HCT116 (cell line): Measurements from ENCODE around the gene TTC16.

Experiments
- ATF3 ChIP-seq: IDR thresholded peaks from 2 replicates; pipeline ENCODE4 v1.6.1; 2012
- CTCF ChIP-seq, 3 experiments: fragments of 200-600 bp in 1 of 3; sonication (generic) in 1 of 3; IDR thresholded peaks in 2 of 3; conservative IDR thresholded peaks in 1 of 3; 2 replicates each; pipeline ENCODE4 v1.5.1; 2012 to 2017; ENCODE audit warnings: low read depth in 2 of 3, low read length in 2 of 3, antibody characterized with exemption in 1 of 3, borderline replicate concordance in 1 of 3, control low read depth in 1 of 3, mild to moderate bottlenecking in 1 of 3, mixed read lengths in 1 of 3, mixed run types in 1 of 3, moderate library complexity in 1 of 3; ENCODE audit not compliant: insufficient read depth in 1 of 3
- EZH2 ChIP-seq: fragments of 200-600 bp; sonication (generic); IDR thresholded peaks from 2 replicates; pipeline ENCODE4 v1.6.1; 2017; ENCODE audit warnings: antibody characterized with exemption, mixed run types
- FOSL1 ChIP-seq: IDR thresholded peaks from 2 replicates; pipeline ENCODE4 v1.6.1; 2012; ENCODE audit warnings: low read depth
- JUND ChIP-seq: IDR thresholded peaks from 2 replicates; pipeline ENCODE4 v1.6.1; 2012
- MAX ChIP-seq: IDR thresholded peaks from 2 replicates; pipeline ENCODE4 v1.6.1; 2012
- POLR2A ChIP-seq: IDR thresholded peaks from 2 replicates; pipeline ENCODE4 v1.7.0; 2011; ENCODE audit warnings: borderline replicate concordance; ENCODE audit not compliant: insufficient read depth, insufficient read length; ENCODE audit errors: extremely low read depth
- POLR2AphosphoS5 ChIP-seq: IDR thresholded peaks from 2 replicates; pipeline ENCODE4 v1.6.1; 2011; ENCODE audit warnings: mild to moderate bottlenecking, low read depth, low read length, moderate library complexity
- RAD21 ChIP-seq: IDR thresholded peaks from 2 replicates; pipeline ENCODE4 v1.6.1; 2012; ENCODE audit warnings: low read depth, mild to moderate bottlenecking
- REST ChIP-seq: IDR thresholded peaks from 2 replicates; pipeline ENCODE4 v1.6.1; 2012; ENCODE audit warnings: low read depth
- SIN3A ChIP-seq: IDR thresholded peaks from 2 replicates; pipeline ENCODE4 v1.6.1; 2012; ENCODE audit warnings: low read depth

- no peak for TF ChIP-seq RAD21
- no peak for TF ChIP-seq CTCF (IDR thresholded peaks at IDR 0.05 in 2 of 3, conservative IDR thresholded peaks at IDR 0.05 in 1 of 3; ENCODE audit: borderline replicate concordance in 1 of 3, insufficient read depth in 1 of 3, low read depth in 2 of 3, low read length in 2 of 3)
- TF ChIP-seq SIN3A = no peak
- TF ChIP-seq MAX = no peak
- no peak for TF ChIP-seq EZH2
- TF ChIP-seq FOSL1 = no peak
- no peak for TF ChIP-seq POLR2AphosphoS5
- no peak for TF ChIP-seq POLR2A
- TF ChIP-seq JUND = no peak
- no peak for TF ChIP-seq REST
- TF ChIP-seq ATF3 = no peak
These were observed 25.1 kb upstream of the TTC16 start for GRCh38 chr9:127690735-127691134.
